ENCODE measurements around the gene HYDIN.
"Not testable (repeated sequence)": the region's sequence is repeated elsewhere in the genome, so short reads cannot be mapped to it uniquely, and the experiment has no call there.

GRCh38 chr16:70935325-70935724 is 295.2 kb downstream of the HYDIN start:
- TF ChIP-seq, protein P1, sequence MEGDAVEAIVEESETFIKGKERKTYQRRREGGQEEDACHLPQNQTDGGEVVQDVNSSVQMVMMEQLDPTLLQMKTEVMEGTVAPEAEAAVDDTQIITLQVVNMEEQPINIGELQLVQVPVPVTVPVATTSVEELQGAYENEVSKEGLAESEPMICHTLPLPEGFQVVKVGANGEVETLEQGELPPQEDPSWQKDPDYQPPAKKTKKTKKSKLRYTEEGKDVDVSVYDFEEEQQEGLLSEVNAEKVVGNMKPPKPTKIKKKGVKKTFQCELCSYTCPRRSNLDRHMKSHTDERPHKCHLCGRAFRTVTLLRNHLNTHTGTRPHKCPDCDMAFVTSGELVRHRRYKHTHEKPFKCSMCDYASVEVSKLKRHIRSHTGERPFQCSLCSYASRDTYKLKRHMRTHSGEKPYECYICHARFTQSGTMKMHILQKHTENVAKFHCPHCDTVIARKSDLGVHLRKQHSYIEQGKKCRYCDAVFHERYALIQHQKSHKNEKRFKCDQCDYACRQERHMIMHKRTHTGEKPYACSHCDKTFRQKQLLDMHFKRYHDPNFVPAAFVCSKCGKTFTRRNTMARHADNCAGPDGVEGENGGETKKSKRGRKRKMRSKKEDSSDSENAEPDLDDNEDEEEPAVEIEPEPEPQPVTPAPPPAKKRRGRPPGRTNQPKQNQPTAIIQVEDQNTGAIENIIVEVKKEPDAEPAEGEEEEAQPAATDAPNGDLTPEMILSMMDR (conservative IDR thresholded peaks at IDR 0.05 in 1 of 2, IDR thresholded peaks at IDR 0.05 in 1 of 2; ENCODE audit: low read depth in 1 of 2, low read length in 2 of 2) = not testable (repeated sequence)
- not testable (repeated sequence) for TF ChIP-seq EZH2 (IDR thresholded peaks at IDR 0.05; ENCODE audit: low read length, missing control alignments)

All from fibroblast of lung (primary cell).